Right lobe of liver (tissue), 4 donors: ENCODE data around the gene CPLX1.

ENCODE experiments used
- CTCF ChIP-seq, 4 donors: fragments of 200-600 bp in 3 of 4; fragments of 450-650 bp in 1 of 4; IDR thresholded peaks; one replicate each; pipeline versions ENCODE4 v1.5.1 to v1.8.0; 2016 to 2022; ENCODE audit warnings: antibody characterized with exemption in 4 of 4, mild to moderate bottlenecking in 2 of 4
- POLR2A ChIP-seq: fragments of 450-650 bp; IDR thresholded peaks from one replicate; pipeline ENCODE4 v1.6.1; 2017; ENCODE audit warnings: antibody characterized with exemption, mild to moderate bottlenecking
- donor health status: DM: no; HTN: no; CAD: no.
- donor health status: DM: no; HTN: no; CAD: no.
- donor health status: DM: no; HTN: yes; CAD: no.

- no peak for TF ChIP-seq POLR2A
- no peak for TF ChIP-seq CTCF (IDR thresholded peaks at IDR 0.05)
Observed at GRCh38 chr4:839675-840443, 13.9 kb upstream of the CPLX1 start.
